ENCODE data around the gene TMEM50B.

GRCh38 chr21:33495743-33496142 lies 16.0 kb upstream of the TMEM50B start:
- TF ChIP-seq EP300 (IDR thresholded peaks at IDR 0.05) (no peak), CTCF (IDR thresholded peaks at IDR 0.05) (no peak)
